Endothelial cell of umbilical vein (primary cell): ENCODE results near the gene DCHS2.

ENCODE experiments used
- CTCF ChIP-seq, 2 donors: IDR thresholded peaks; 1 replicate in 1 of 2; 2 replicates in 1 of 2; pipeline ENCODE4 v1.5.1; 2011; ENCODE audit warnings: low read length in 2 of 2, mild to moderate bottlenecking in 2 of 2, moderate library complexity in 2 of 2, control low read depth in 1 of 2, inconsistent platforms in 1 of 2, low read depth in 1 of 2; ENCODE audit not compliant: insufficient read depth in 1 of 2; ENCODE audit errors: extremely low read depth in 1 of 2
- EZH2 ChIP-seq: IDR thresholded peaks from 2 replicates; pipeline ENCODE4 v1.6.1; 2012; ENCODE audit warnings: borderline replicate concordance, low read depth, mild to moderate bottlenecking, moderate library complexity, low read length, inconsistent platforms; ENCODE audit not compliant: severe bottlenecking
- GATA2 ChIP-seq: IDR thresholded peaks from 2 replicates; pipeline ENCODE4 v1.7.0; 2011; ENCODE audit warnings: low read depth, mild to moderate bottlenecking, moderate library complexity, mixed read lengths, low read length; ENCODE audit not compliant: insufficient read length, insufficient read depth
- JUN ChIP-seq: IDR thresholded peaks from 2 replicates; pipeline ENCODE4 v1.6.1; 2011; ENCODE audit warnings: borderline replicate concordance, low read depth; ENCODE audit not compliant: insufficient read length, insufficient read depth
- MAX ChIP-seq: IDR thresholded peaks from 2 replicates; pipeline ENCODE4 v1.6.1; 2011; ENCODE audit not compliant: insufficient read depth, insufficient read length
- MYC ChIP-seq: IDR thresholded peaks from one replicate; pipeline ENCODE4 v1.6.1; 2011; ENCODE audit warnings: mild to moderate bottlenecking, low read depth, low read length
- POLR2A ChIP-seq: IDR thresholded peaks from 2 replicates; pipeline ENCODE4 v1.6.1; 2012; ENCODE audit warnings: low read depth, mild to moderate bottlenecking, control low read depth, low read length
- POLR2AphosphoS5 ChIP-seq: IDR thresholded peaks from 2 replicates; pipeline ENCODE4 v1.6.1; 2012; ENCODE audit warnings: low read depth, mild to moderate bottlenecking, control low read depth, low read length, moderate library complexity; ENCODE audit not compliant: insufficient read depth

GRCh38 chr4:154414796-154415195, 76.8 kb downstream of the DCHS2 start:
- TF ChIP-seq CTCF (IDR thresholded peaks at IDR 0.05; ENCODE audit: extremely low read depth in 1 of 2, insufficient read depth in 1 of 2, low read depth in 1 of 2, low read length in 2 of 2): no peak
- TF ChIP-seq POLR2A: no peak
- no peak for TF ChIP-seq POLR2AphosphoS5
- no peak for TF ChIP-seq MAX
- no peak for TF ChIP-seq MYC
- no peak for TF ChIP-seq EZH2
- TF ChIP-seq GATA2: no peak
- TF ChIP-seq JUN: no peak
